NK-92 treated with Interleukin-12 subunit alpha and Interleukin-12 subunit beta, amount 100 ng/mL, for 24 hours (cell line): ENCODE results near the gene MYH3.

ENCODE experiments used
- DNase-seq: peaks from one replicate; lab custom pipeline; 2025; lab: John Stamatoyannopoulos, UW

The MYH3 gene

DNA sequence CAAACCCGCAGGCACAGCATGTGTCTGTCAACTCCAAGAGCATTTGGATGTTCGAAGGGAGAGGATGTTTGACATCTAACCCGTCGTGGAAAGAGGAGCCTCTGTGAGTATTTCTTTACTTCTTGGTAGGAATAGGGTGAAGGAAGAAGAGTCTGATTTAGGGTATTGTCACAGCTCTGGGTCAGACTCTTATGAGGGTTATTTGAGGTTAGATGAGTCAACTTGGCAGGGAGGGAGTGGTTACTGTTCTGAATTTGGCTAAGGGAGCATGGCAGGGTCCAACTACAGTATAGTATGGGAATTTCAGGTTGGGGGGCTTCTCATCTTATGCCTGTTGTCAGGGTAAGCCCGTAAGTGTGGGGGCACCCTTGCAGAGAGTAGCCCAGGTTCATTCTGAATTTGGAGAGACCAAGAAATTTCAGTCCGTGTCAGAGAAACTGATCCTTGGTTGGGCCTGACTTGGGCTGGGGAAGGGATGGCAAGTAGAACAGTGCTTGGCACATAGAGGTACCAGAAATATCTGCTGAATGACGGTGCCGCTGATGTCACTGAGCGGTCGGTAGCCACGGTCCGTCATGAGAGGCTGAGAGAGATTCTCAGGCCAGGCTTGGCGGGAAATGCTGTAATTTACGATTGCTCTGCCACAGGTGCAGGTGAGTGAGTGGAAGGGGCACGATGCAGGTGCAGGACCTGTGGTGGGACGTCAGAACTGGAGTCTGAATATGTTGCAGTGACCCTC, 43.2 kb downstream of the MYH3 start:
- no peak for DNase-seq

GRCh38 chr17:10612957-10613744, 44.0 kb downstream of the MYH3 start:
- no peak for DNase-seq

DNA sequence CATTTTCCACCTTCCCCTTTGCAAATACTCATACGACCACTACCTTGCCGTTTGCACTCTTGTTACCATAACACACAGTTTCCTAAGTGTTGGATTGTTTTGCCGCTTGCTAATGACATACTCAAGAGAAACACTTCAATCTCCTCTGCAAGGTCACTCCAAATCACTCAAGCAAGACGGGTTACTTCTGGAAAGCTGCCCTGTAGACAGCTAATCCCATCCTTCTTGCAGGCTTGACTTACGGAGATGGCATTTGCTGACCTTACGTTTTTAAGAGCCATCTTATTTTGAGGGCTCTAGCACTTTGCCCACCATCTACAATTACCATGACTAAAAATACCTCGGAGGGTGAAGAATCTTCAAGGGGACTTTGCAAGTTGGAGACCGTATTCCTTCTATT, 46.2 kb downstream of the MYH3 start:
- DNase-seq: no peak

DNA sequence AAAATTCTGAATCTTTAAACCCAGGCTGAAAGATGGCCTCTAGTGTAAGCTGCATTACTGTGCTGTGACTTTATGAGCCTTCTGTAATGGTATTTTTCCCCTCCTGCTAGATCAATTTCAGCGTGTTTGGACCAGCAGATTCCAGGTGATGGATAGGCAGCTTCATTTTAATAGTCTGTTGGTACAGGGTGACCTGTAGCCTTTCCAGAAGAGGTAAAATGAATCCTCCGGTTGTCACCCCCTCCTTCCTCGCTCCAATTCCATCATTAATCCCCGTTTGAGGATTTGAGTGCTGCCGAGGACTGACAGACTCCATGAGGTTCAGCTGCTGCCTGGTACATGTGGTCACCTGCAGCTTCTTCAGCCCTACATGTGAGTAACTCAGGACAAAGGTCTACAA, 48.9 kb downstream of the MYH3 start:
- DNase-seq: no peak

GRCh38 chr17:10606110-10606509, 51.0 kb downstream of the MYH3 start:
- DNase-seq: no peak

DNA sequence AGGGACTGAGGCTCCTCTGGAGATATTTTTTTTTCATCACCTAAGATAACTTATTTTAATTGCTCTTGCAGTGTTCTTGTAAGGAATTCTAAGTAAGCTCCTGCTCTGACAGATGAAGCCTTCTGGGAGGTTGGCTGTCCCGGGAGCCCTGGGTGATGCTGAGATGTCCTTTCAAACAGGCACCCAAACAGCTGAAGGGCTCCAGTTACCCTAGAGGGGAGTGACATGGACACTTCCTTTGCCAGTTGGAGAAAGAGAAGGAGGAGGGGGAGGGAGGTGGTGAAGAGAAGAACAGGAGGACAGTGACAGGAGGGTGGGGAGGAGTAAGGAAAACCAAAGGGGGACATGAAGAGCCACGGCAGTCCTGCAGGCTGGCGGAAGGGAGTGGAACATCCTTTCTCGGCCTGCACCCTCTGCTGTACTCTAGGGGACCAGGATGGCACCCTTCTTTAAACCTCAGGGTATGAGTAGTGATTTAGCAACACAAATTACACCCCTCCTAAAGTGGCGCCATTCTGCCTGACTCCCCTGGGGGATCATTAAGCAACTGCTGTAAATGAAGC, 51.8 kb downstream of the MYH3 start:
- DNase-seq: no peak

- DNase-seq: no peak
Observed at GRCh38 chr17:10604521-10604920, 52.6 kb downstream of the MYH3 start.

DNA sequence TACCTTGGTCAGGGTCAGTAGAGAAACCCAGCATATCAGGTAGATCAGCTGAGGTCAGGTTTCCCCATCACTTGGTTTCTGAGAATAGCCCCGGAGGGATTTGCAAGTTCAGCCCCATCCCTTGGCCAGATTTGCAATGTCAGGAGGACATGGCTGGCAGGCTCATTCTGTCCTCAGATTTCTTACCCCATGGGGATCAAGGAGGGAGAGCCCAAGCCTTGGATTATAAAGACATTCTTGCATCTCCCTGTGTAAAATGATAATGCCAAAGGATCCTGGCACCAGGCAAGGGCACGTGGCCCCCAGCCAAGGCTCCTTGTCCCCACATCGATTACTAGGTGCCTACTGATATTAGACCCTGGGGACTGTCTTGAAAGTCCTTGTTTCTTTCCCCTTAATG, 53.2 kb downstream of the MYH3 start:
- DNase-seq: no peak

- DNase-seq: no peak
Observed at GRCh38 chr17:10600571-10600970, 56.5 kb downstream of the MYH3 start.

DNA sequence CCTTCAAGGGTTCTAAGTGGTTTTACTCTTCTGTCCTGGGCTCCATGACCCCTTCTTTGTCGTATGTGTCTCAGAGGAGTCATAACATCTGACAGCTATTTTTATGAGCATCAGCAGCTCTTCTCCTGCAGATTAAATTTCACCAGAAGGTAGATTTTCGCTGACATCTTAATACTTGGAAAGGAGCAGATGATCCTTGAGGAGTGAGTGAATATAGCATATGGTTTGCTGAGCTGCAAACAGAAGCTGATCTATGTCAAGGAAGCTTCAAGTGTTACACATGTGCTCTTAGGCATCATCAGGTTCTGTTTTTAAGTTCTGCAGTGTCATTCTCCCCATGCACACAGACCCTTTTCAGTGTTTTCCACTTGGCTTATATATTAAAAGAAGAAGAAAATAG, 58.5 kb downstream of the MYH3 start:
- no peak for DNase-seq

GRCh38 chr17:10589553-10590145, 67.5 kb downstream of the MYH3 start:
- DNase-seq: no peak

- no peak for DNase-seq
Observed at GRCh38 chr17:10585529-10585928, 71.6 kb downstream of the MYH3 start.

- DNase-seq: no peak
Observed at GRCh38 chr17:10583834-10584233, 73.3 kb downstream of the MYH3 start.

GRCh38 chr17:10579270-10579669, 77.8 kb downstream of the MYH3 start:
- DNase-seq: no peak
